ENCODE results near the gene CPVL. TPM values are rescaled to one million over a fixed set of nuclear protein-coding genes. Genes with fewer than 3 reads are reported as not detected.

Gene CPVL
- total and polyA plus RNA-seq, 2 of the 4 experiments (the other 2 are of a cell fraction): not detected

DNA sequence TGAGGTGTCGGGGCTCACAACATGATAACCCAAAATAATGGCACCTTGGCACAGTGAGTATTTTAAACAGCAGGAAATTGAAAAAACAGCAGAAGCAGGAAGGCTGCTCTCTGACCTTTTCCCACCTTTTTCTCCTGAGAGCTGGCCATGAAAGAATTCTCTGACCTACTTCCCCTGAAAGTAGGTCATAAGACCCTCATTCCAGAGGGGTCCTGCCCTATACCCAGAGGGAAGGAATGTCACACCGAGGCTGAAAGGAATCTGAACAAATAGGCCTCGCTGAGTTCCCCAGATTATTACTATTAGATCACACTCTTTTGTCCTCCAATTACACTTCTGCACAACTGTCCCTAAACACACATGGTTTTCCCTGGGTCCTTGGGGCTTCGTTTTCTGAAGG is 18.8 kb downstream of the CPVL start:
- Histone ChIP-seq H3K9me3 (ENCODE audit: control insufficient read depth, insufficient read depth, low read length) (no peaks in the 10 kb centered on the region), H3K23ac (ENCODE audit: low read depth, low read length) (no peak overlapping the region), H2AFZ (replicated peaks; ENCODE audit: low read length, poor library complexity) (no peak overlapping the region), H4K20me1 (ENCODE audit: insufficient read depth, low read length) (no peaks in the 10 kb centered on the region), H3K56ac (ENCODE audit: extremely low read depth, insufficient read depth, low read length) (no peak overlapping the region), H3K14ac (replicated peaks; ENCODE audit: low read depth, low read length) (no peak overlapping the region), H3K9me1 (ENCODE audit: insufficient read depth, low read length) (no peaks in the 10 kb centered on the region), H2BK5ac (ENCODE audit: low read depth, low read length, poor library complexity, severe bottlenecking) (no peak overlapping the region), H2AK5ac (ENCODE audit: low read depth, low read length) (no peak overlapping the region), H3K36me3 (ENCODE audit: control insufficient read depth, insufficient read depth, low read length) (no peaks in the 10 kb centered on the region), H4K5ac (ENCODE audit: low read depth, low read length) (no peak overlapping the region), H4K8ac (ENCODE audit: low read depth in 2 of 2, low read length in 2 of 2) (no peak overlapping the region), H2BK120ac (ENCODE audit: low read depth, low read length) (no peak overlapping the region), H3K27ac (ENCODE audit: insufficient read depth, low read length) (no peak overlapping the region), H2BK20ac (ENCODE audit: low read depth, low read length) (no peak overlapping the region), H3K4me1 (ENCODE audit: control insufficient read depth, insufficient read depth, low read length) (no peaks in the 10 kb centered on the region), H3K18ac (ENCODE audit: low read depth, low read length) (no peak overlapping the region), H3K27me3 (ENCODE audit: control insufficient read depth, insufficient read depth, low read length) (no peaks in the 10 kb centered on the region), H3K4me2 (ENCODE audit: low read depth, low read length) (no peak overlapping the region), H3K4ac (ENCODE audit: low read depth, low read length) (no peak overlapping the region), H3K4me3 (ENCODE audit: insufficient read depth, low read depth, low read length) (no peak overlapping the region), H2AK9ac (replicated peaks; ENCODE audit: low read depth, low read length, poor library complexity) (no peak overlapping the region), H4K91ac (ENCODE audit: insufficient read depth, low read depth, low read length) (no peak overlapping the region), H3K9ac (ENCODE audit: low read depth, low read length) (no peak overlapping the region), H3K79me1 (ENCODE audit: low read depth in 1 of 2, low read length in 2 of 2) (no peaks in the 10 kb centered on the region), H2BK15ac (ENCODE audit: low read depth, low read length) (no peak overlapping the region)
- intact Hi-C loops (cut with micrococcal nuclease) (no loop called here), in situ Hi-C loops (cut with MboI; ENCODE audit: low sequenced_read_pairs) (no loop called here), dilution Hi-C loops (cut with HindIII; ENCODE audit: low sequenced_read_pairs, unreplicated experiment) (no loop called here)
- ChIA-PET CTCF (no interaction called here), POLR2A (ENCODE audit: unreplicated experiment) (no interaction called here)
- 40% methylated on average over 1 of the region's 4 CpGs; no CpG with 5 or more reads in 1 of the 2 experiments for WGBS, 2 experiments (ENCODE audit: extremely low coverage in 2 of 2, insufficient read length in 1 of 2)
- DNase-seq (no peak), ATAC-seq (ENCODE audit: low read depth) (no peak)
- BruUV-seq (replicated peaks): no TSS peak
- TF ChIP-seq MAZ (IDR thresholded peaks at IDR 0.05; ENCODE audit: borderline replicate concordance, low read depth, low read length) (no peak), MXI1 (IDR thresholded peaks at IDR 0.05; ENCODE audit: borderline replicate concordance, low read depth, low read length) (no peak), RCOR1 (IDR thresholded peaks at IDR 0.05; ENCODE audit: insufficient replicate concordance, low read length) (no peak), NFE2L2 (IDR thresholded peaks at IDR 0.05; ENCODE audit: low read depth, low read length) (no peak), POLR2A (IDR thresholded peaks at IDR 0.05; ENCODE audit: low read depth, low read length) (no peak), MAFK (IDR thresholded peaks at IDR 0.05; ENCODE audit: low read depth, low read length) (no peak), SMC3 (IDR thresholded peaks at IDR 0.05; ENCODE audit: low read depth, low read length) (no peak), FOS (IDR thresholded peaks at IDR 0.05; ENCODE audit: low read depth, low read length) (no peak), RFX5 (IDR thresholded peaks at IDR 0.05; ENCODE audit: low read depth, low read length) (no peak), BHLHE40 (IDR thresholded peaks at IDR 0.05; ENCODE audit: low read depth, low read length) (no peak), CEBPB (IDR thresholded peaks at IDR 0.05; ENCODE audit: low read depth, low read length) (no peak), CHD1 (IDR thresholded peaks at IDR 0.05; ENCODE audit: low read depth, low read length) (no peak)
- TF ChIP-seq, protein P1, sequence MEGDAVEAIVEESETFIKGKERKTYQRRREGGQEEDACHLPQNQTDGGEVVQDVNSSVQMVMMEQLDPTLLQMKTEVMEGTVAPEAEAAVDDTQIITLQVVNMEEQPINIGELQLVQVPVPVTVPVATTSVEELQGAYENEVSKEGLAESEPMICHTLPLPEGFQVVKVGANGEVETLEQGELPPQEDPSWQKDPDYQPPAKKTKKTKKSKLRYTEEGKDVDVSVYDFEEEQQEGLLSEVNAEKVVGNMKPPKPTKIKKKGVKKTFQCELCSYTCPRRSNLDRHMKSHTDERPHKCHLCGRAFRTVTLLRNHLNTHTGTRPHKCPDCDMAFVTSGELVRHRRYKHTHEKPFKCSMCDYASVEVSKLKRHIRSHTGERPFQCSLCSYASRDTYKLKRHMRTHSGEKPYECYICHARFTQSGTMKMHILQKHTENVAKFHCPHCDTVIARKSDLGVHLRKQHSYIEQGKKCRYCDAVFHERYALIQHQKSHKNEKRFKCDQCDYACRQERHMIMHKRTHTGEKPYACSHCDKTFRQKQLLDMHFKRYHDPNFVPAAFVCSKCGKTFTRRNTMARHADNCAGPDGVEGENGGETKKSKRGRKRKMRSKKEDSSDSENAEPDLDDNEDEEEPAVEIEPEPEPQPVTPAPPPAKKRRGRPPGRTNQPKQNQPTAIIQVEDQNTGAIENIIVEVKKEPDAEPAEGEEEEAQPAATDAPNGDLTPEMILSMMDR (conservative IDR thresholded peaks at IDR 0.05; ENCODE audit: low read depth, low read length): no peak
- TF ChIP-seq, protein P2, sequence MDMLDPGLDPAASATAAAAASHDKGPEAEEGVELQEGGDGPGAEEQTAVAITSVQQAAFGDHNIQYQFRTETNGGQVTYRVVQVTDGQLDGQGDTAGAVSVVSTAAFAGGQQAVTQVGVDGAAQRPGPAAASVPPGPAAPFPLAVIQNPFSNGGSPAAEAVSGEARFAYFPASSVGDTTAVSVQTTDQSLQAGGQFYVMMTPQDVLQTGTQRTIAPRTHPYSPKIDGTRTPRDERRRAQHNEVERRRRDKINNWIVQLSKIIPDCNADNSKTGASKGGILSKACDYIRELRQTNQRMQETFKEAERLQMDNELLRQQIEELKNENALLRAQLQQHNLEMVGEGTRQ (IDR thresholded peaks at IDR 0.05; ENCODE audit: low read depth, low read length): no peak
- TF ChIP-seq, protein P3, sequence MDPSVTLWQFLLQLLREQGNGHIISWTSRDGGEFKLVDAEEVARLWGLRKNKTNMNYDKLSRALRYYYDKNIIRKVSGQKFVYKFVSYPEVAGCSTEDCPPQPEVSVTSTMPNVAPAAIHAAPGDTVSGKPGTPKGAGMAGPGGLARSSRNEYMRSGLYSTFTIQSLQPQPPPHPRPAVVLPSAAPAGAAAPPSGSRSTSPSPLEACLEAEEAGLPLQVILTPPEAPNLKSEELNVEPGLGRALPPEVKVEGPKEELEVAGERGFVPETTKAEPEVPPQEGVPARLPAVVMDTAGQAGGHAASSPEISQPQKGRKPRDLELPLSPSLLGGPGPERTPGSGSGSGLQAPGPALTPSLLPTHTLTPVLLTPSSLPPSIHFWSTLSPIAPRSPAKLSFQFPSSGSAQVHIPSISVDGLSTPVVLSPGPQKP (IDR thresholded peaks at IDR 0.05; ENCODE audit: borderline replicate concordance, low read depth, low read length): no peak

All from IMR-90 (cell line).